ENCODE measurements around the gene TRUB2.

DNA sequence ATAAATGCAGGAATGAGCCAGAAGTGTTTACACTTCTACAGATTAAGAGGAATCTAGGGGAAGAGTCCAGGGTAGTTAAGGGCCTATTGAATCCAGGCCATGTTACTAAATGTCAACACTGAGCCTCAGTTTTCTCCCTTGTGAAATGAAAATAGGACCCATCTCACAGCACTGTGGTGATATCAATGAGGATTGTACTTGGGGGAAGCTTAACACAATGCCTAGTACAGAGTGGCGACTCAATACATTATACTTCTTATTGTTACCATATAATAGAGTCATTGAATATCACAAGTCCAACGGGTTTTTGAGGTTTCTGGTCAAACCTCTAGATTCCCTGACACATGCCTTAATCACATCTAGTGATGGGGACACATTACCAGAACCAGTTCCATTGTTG, 4.6 kb downstream of the TRUB2 start:
- no peak for TF ChIP-seq EZH2phosphoT487 (IDR thresholded peaks at IDR 0.05)
- no peak for TF ChIP-seq CTCF (IDR thresholded peaks at IDR 0.05)
